GM12875 (cell line): ENCODE measurements around the gene CD34.
A peak's percentile ranks its signal among the peaks of the same experiment; 100 is the strongest.

Experiments
- H3K4me3 ChIP-seq: one replicate; pipeline ENCODE4 v1.5.1; 2011; ENCODE audit warnings: low read depth, low read length, control low read depth
- TF ChIP-seq, protein P1 (sequence below): IDR thresholded peaks from 2 replicates; pipeline ENCODE4 v1.5.1; 2011; ENCODE audit warnings: low read depth, mild to moderate bottlenecking, control low read depth, inconsistent platforms, low read length, moderate library complexity, borderline replicate concordance; ENCODE audit not compliant: insufficient read depth

CD34 gene

DNA sequence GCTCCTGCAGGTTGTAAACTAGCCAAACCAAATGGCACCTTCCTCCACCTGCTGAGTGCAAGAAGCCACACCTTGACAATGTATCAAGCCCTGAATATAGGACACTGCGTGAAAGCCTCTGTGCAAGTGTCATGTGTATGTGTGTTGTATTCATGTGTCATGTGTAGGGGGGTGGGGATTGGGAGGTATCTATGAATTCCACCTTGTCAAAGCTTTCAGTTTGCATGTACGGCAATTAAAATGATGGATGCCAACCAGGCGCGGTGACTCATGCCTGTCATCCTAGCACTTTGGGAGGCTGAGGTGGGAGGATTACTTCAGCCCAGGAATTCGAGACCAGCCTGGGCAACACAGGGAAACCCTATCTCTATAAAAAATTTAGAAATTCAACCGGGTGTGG, 19.8 kb downstream of the CD34 start:
- TF ChIP-seq, protein P1, sequence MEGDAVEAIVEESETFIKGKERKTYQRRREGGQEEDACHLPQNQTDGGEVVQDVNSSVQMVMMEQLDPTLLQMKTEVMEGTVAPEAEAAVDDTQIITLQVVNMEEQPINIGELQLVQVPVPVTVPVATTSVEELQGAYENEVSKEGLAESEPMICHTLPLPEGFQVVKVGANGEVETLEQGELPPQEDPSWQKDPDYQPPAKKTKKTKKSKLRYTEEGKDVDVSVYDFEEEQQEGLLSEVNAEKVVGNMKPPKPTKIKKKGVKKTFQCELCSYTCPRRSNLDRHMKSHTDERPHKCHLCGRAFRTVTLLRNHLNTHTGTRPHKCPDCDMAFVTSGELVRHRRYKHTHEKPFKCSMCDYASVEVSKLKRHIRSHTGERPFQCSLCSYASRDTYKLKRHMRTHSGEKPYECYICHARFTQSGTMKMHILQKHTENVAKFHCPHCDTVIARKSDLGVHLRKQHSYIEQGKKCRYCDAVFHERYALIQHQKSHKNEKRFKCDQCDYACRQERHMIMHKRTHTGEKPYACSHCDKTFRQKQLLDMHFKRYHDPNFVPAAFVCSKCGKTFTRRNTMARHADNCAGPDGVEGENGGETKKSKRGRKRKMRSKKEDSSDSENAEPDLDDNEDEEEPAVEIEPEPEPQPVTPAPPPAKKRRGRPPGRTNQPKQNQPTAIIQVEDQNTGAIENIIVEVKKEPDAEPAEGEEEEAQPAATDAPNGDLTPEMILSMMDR, result no peak
- H3K4me3 ChIP-seq, result no peak overlapping the region

- H3K4me3 ChIP-seq, result no peak overlapping the region
Measured at GRCh38 chr1:207890136-207890738, 20.7 kb downstream of the CD34 start.

DNA sequence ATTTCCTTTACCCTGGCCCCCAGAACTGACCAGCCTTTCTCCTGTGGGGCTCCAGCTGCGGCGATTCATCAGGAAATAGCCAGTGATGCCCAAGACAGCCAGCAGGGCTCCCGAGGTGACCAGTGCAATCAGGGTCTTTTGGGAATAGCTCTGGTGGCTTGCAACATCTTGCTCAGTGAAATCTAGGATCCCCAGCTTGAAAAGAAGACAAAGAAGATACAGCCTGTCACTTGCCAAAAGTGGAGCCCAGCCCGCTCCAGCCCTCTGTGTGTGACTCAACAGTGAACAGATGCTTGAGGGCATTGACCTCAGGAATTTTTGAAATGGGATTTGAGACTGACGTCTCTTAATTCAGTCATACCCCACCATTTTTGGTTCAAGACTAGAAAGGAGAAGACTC, 22.3 kb downstream of the CD34 start:
- no peak overlapping the region for H3K4me3 ChIP-seq
- TF ChIP-seq, protein P1, result no peak

More at GRCh38 chr1:207890136-207890738, 20.7 kb downstream of the CD34 start:
- TF ChIP-seq, protein P1, result no peak

GRCh38 chr1:207887542-207888201, 23.3 kb downstream of the CD34 start:
- no peak overlapping the region for H3K4me3 ChIP-seq
- TF ChIP-seq, protein P1, result no peak

GRCh38 chr1:207886227-207886626, 24.7 kb downstream of the CD34 start:
- H3K4me3 ChIP-seq, result no peak overlapping the region
- TF ChIP-seq, protein P1, result no peak

- TF ChIP-seq, protein P1, result peak; percentile 90
- H3K4me3 ChIP-seq, result no peak overlapping the region
Measured at GRCh38 chr1:207885129-207886032, 25.5 kb downstream of the CD34 start.
